Keratinocyte (primary cell): Measurements from ENCODE around the gene KCNMA1.

Experiments used
- EZH2 ChIP-seq: IDR thresholded peaks from one replicate; pipeline ENCODE4 v1.6.1; 2012; ENCODE audit warnings: inconsistent platforms, mild to moderate bottlenecking, low read length, moderate library complexity
- TF ChIP-seq, protein P1 (sequence below), 3 experiments: IDR thresholded peaks in 1 of 3; conservative IDR thresholded peaks in 1 of 3; optimal IDR thresholded peaks in 1 of 3; 2 replicates in 2 of 3; 3 replicates in 1 of 3; pipeline versions ENCODE3 to v1.5.1; 2011; ENCODE audit warnings: low read length in 3 of 3, mild to moderate bottlenecking in 3 of 3, moderate library complexity in 2 of 3, control low read depth in 1 of 3, inconsistent platforms in 1 of 3; ENCODE audit not compliant: insufficient read depth in 2 of 3; ENCODE audit errors: extremely low read depth in 1 of 3

DNA sequence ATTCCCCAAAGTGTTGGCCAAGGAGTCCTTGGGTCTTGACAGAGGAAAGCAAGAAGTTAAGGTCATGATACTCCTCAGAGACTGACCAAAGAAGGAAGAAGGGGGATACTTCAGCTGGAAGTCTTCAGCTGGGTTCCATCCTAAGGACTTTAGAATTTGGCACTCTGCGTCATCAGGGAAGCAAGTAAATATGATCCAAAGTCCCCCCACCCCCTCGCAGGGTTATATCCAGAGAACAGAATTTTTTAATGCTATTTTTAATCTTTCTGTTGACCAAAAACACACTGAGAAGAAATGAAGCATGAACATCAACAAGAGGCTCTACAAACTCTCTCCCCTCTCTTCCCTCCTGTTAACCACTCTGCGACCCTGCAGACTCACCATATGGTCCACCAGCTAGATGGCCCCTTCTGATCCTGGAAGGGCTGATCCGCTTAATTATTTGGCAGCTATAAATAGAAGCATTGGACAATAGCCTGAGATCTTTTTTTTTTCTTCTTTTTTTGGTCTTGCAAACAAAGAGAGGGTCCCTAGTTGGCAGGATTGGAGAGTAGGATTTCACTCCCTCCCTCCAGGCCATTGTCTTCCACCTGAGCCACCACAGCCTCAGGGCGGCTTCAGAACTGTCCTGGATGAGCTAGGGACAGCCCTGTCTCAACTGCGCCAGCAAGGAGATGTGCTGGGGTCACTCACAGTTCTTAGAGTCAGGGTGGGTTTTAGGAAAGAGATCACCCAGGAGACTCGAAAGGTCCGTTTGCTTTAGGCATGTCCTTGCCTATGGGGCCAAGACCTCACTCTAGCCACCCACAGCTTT lies 196.0 kb downstream of the KCNMA1 start:
- TF ChIP-seq, protein P1, sequence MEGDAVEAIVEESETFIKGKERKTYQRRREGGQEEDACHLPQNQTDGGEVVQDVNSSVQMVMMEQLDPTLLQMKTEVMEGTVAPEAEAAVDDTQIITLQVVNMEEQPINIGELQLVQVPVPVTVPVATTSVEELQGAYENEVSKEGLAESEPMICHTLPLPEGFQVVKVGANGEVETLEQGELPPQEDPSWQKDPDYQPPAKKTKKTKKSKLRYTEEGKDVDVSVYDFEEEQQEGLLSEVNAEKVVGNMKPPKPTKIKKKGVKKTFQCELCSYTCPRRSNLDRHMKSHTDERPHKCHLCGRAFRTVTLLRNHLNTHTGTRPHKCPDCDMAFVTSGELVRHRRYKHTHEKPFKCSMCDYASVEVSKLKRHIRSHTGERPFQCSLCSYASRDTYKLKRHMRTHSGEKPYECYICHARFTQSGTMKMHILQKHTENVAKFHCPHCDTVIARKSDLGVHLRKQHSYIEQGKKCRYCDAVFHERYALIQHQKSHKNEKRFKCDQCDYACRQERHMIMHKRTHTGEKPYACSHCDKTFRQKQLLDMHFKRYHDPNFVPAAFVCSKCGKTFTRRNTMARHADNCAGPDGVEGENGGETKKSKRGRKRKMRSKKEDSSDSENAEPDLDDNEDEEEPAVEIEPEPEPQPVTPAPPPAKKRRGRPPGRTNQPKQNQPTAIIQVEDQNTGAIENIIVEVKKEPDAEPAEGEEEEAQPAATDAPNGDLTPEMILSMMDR (optimal IDR thresholded peaks at IDR 0.05 in 1 of 3, IDR thresholded peaks at IDR 0.05 in 1 of 3, conservative IDR thresholded peaks at IDR 0.05 in 1 of 3; ENCODE audit: extremely low read depth in 1 of 3, insufficient read depth in 2 of 3, low read length in 3 of 3), result no peak
- no peak for TF ChIP-seq EZH2
